ENCODE measurements around the gene RPL9. TPM values are rescaled to one million over a fixed set of nuclear protein-coding genes. Genes with fewer than 3 reads are reported as not detected.

Gene RPL9
- total and polyA plus RNA-seq, 2 of the 13 experiments (the other 11 are each of a cell fraction or from before 2014, with no cell fraction given) = 993 to 2,148 TPM

GRCh38 chr4:39452153-39452859, 6.4 kb downstream of the RPL9 start (continued):
- TF ChIP-seq ZNF251 (CRISPR knock-in tag; IDR thresholded peaks at IDR 0.05) = no peak
- no peak for TF ChIP-seq CREB1 (IDR thresholded peaks at IDR 0.05)
- no peak for TF ChIP-seq CREB1 (CRISPR knock-in tag; IDR thresholded peaks at IDR 0.05)
- no peak for TF ChIP-seq ZNF577 (CRISPR knock-in tag; IDR thresholded peaks at IDR 0.05; ENCODE audit: borderline replicate concordance, low read depth)
- TF ChIP-seq ELF4 (CRISPR knock-in tag; IDR thresholded peaks at IDR 0.05; ENCODE audit: borderline replicate concordance) = no peak
- TF ChIP-seq ZNF652 (CRISPR knock-in tag; IDR thresholded peaks at IDR 0.05; ENCODE audit: borderline replicate concordance, low read depth) = no peak
- no peak for TF ChIP-seq MATR3 (CRISPR knock-in tag; IDR thresholded peaks at IDR 0.05)
- no peak for TF ChIP-seq ZNF326 (CRISPR knock-in tag; IDR thresholded peaks at IDR 0.05; ENCODE audit: borderline replicate concordance)
- TF ChIP-seq PCBP1 (IDR thresholded peaks at IDR 0.05; ENCODE audit: borderline replicate concordance, low read depth, low read length) = no peak
- TF ChIP-seq ISL2 (CRISPR knock-in tag; IDR thresholded peaks at IDR 0.05) = no peak
- no peak for TF ChIP-seq MEIS2 (CRISPR knock-in tag; IDR thresholded peaks at IDR 0.05)
- no peak for TF ChIP-seq ZNF776 (CRISPR knock-in tag; IDR thresholded peaks at IDR 0.05)
- TF ChIP-seq ADNP (CRISPR knock-in tag; IDR thresholded peaks at IDR 0.05) = no peak
- TF ChIP-seq NR2F2 (IDR thresholded peaks at IDR 0.05; ENCODE audit: borderline replicate concordance, low read depth) = no peak
- no peak for TF ChIP-seq ZMYM2 (CRISPR knock-in tag; IDR thresholded peaks at IDR 0.05)
- TF ChIP-seq FOXO4 (CRISPR knock-in tag; conservative IDR thresholded peaks at IDR 0.05) = 0 out of 2 replicates have a peak, but pooled peaks have one; percentile 50
- no peak for TF ChIP-seq E2F2 (CRISPR knock-in tag; IDR thresholded peaks at IDR 0.05; ENCODE audit: borderline replicate concordance)
- TF ChIP-seq ZNF317 (CRISPR knock-in tag; IDR thresholded peaks at IDR 0.05) = 0 out of 2 replicates have a peak, but pooled peaks have one; percentile 17
- no peak for TF ChIP-seq SOX13 (IDR thresholded peaks at IDR 0.05)
- no peak for TF ChIP-seq SOX13 (CRISPR knock-in tag; conservative IDR thresholded peaks at IDR 0.05 in 1 of 2, IDR thresholded peaks at IDR 0.05 in 1 of 2)
- no peak for TF ChIP-seq PAXIP1 (CRISPR knock-in tag; conservative IDR thresholded peaks at IDR 0.05)

Data from HepG2 (cell line).